Limb (tissue), 2 donors: Measurements from ENCODE around the gene PAGE5.

Experiments used
- DNase-seq, 2 donors: peaks; one replicate each; pipeline ENCODE4 v3.0.0-alpha.2; 2016; ENCODE audit errors: extremely low spot score in 2 of 2

Gene PAGE5, protein sequence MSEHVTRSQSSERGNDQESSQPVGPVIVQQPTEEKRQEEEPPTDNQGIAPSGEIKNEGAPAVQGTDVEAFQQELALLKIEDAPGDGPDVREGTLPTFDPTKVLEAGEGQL

DNA sequence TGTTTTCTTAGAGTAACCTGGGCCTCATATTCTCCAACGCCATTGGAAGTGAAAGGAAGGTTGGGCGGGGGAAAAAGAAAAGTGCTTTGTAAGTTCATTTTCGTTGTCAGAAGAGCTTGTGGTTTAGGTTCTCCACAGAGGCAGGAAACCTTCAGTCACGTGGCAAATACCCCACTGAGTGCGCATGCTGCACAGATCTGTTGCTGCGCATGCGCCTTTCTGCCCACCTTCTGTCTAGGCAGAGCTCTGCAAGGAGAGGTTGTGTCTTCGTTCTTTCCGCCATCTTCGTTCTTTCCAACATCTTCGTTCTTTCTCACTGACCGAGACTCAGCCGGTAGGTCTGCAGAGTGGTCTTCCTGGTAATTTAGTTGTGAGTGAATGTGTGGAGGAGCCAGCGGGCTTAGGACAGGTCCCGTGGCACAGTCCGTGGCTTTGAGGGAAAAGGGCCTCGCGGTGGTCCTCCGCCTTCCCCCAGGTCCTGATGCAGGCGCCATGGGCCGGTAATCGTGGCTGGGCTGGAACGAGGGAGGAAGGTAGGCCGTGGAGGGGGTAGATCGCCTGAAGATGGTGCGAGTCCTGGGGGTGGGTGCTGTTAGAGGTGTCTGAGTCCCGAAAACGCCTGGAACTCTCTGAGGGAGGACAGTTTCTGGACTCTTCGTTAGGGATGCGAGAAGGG lies at the start of gene PAGE5:
TSS of gene PAGE5 (plus strand) at position 228 of the 676 bp plus-strand sequence. CDS start 1,037 bp downstream, outside the sequence.
- no peak for DNase-seq

DNA sequence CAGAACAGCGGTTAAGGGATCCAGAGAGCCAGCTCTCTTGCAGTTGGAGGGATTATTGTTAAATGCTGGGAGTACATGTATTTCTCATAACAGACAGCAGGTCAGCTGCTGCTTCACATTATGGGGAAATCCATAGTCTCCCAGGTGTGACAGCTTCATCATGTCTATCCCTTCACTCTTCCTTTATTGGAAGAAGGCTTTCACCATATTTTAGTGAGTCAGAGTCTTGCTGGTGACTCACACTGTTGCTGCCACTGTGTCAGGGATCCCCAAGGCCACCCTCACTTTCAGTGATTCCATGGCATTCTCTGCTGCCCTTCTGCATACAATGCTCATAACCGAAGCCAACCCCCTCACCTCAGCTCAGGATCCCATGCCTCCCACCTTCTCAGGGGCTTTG lies 32.9 kb upstream of the PAGE5 start:
- no peak for DNase-seq

DNA sequence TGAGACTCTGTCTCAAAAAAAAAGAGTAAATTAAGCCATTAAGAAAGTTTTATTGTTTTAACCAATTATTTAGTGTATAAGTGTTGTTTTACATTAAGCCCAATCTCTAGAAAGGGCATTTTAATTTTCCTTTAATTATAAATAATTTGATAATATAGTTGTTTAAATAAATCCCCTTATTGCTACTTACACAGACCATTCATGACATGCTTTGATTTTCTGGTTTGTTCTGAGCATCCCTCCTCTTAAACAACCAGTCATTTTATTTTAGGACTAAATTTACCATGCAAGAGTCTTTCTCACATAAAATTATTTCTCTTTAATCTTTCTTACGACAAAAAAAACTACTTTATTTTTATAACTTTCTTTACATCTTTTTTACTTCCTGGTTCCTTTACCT lies 23.5 kb upstream of the PAGE5 start:
- no peak for DNase-seq

DNA sequence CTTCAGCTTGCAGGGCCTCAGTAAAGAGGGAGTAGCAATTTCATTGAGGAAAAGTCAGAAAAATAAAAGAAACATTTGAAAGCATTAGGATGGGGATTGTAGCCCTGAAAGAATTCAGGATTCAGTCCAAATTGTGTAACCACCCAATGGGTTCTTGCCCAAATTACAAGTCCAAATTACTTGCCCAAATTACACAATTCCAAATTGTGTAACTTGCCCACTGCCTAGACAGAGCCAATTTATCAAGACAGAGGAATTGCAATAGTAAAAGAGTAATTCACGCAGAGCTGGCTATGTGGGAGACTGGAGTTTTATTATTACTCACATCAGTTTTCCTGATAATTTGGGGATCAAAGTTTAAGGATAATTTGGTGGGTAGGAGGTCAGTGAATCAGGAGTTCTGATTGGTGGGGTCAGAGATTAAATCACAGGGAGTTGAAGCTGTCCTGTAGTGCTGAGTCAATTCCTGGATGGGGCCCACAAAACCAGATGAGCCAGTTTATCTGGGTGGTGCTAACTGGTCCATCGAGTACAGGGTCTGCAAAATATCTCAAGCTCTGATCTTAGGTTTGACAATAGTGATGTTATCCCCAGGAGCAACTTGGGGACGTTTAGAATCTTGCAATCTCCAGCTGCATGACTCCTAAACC lies 18.1 kb upstream of the PAGE5 start:
- no peak for DNase-seq

DNA sequence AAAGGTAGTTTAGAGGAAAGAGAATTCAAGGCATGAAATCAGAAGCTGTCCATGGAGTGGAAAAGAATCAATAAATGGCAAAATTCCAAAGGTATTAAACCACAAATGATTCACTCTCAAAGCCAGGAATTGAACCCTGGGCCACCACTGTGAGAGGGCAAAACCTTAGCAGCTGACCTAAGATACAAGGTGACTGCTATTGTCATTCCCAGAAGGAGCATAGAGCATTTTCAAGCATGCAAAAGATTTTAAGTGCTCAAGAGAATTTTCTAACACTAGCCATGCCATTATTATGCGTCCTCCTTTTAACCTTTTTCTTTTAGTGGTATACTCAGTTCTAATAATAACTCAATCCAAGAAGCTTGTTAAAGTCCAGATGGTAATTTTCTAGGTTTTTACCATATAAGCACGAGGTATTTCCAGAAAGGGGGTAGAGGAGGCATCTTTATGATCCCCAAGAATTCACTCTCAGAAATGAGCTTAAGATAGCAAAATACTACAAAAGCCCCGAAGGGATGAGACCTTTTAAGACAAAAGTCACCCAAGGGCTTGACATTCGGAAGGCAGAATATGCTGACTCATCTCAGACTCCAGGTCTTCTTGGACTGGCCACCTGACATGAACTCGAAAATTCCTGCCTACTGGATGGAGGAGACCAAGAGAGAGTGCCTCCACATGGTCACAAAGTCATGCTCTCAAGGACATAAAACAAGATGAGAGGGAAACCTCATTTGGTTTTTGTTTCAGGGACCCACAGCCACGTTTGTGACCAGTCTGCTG lies 13.8 kb upstream of the PAGE5 start:
- no peak for DNase-seq

DNA sequence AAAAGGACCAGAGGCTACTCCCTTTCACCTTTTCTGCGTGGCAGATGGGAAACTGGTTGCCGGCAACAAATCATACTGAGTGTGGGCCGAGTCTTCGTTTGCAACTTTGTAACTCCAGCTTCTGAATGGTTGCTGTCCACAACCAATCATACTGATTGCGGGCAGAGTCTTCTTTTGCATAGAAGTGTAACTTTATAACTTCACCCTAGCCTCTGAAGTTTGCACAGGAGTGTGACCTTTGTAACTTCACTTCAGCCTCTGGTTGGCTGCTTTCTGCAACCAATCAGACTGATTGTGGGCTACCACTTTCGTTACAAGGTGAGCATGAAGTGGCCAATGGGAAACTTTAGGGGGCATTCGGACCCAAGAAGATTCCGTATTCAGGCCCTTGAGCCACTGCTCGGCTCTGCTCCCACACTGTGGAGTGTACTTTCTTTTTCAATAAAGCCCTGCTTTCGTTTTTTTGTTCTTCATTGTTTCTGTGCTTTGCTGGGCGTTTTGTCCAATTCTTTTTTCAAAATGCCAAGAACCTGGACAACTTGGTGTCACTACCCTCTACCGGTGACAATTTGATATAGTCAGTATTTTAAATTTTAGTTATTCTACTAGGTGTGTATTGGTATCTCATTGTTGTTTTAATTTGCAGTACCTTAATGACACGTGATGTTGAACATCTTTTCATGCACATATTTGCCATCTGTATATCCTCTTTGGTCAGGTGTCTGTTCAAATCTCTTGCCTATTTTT lies 9.0 kb upstream of the PAGE5 start:
- no peak for DNase-seq

DNA sequence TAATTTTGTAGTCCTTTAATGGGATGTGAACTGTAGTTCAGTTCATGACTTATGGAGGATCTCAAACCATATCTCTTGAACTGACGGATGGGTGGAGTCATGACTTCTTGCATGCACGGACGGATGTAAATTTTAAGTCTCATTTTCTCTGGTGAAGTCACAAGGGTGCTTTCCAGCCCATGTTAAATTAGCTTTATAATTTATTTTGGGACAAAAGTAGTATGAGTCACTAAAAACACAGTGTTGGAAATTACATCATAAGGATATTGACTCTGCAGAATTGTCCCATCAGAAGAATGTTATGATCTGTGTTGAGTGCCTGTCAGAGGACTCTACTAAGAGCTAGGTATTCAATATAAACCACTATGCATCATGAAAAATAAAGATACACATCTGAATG lies 6.8 kb upstream of the PAGE5 start:
- no peak for DNase-seq

DNA sequence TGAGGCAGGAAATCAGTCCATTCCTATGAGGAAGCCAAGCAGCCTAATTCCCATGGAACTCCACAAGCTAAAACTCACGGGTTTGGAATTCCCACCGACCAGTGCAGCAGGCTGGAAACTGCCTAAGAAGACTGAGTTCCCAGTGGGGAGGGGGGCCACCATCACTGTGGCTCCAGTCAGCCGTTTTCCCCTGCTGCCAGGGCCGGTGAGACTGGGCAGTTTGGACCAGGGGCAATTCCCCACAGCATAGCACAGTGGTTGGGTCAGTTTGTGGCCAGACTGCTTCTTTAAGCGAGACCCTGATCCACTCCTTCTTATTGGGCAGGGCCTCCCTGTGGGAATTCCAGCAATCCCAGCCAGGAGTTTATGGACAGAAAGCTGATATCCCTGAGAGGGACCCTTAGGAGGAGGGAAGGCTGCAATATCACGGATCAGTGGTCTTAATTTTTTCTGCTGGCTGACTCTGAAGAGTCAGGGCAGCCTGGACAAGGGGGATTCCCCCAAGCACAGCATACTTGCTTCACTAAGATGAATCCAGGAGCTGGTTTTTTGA lies 20.7 kb downstream of the PAGE5 start:
- DNase-seq: no peak

DNA sequence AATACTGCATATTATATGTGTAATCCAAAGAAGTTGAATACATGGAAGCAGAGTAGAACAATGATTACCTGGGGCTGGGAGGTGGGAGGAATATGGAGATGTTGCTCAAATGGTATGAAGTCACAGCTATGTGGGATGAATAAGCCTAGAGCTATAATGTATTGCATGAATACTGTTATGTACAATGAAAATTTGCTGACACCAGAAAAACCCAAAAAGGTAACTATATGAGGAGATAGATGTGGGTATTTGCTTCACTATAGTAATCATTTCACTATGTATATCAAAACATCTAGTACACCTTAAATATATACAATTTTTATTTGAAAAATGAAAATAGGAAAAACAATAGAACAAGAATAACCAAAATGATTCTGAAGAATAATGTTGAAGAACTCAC lies 33.4 kb downstream of the PAGE5 start:
- no peak for DNase-seq

DNA sequence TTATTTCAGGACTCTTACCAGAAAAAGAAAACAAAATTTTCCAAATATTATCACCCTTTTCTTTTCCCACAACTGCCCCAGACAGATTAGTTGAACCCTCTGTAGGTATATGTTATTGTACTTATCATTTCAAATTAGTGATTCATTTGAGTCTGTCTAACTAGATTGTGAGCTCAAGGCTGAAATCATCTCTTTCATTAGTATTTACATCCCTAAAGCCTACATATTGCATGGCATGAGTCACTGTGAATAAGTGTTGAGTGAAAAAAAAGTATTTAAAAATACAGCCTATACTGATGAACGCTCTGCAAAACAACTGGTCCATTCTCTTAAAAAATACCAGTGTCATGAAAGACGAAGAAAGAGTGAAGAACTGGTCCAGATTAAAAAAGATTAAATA lies 40.7 kb downstream of the PAGE5 start:
- no peak for DNase-seq

DNA sequence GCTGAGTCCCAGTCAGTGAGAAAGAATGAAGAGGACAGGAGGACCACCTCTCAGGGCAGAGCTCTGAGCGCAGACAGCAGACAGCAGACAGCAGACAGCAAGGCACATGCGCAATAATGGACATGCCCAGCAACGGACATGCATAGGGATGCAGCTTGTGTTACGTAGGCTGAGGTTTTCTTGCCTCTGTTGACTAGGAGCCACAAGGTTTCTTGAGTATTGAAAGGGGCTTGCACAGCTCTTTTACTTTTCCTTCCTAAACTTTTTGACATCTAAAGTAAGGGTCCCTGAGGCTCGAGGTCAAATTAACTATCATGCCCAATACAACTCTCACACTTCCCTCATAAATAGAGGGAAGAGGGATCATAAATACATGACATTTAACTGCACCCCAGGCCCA lies 44.7 kb downstream of the PAGE5 start, which contains the start of gene PAGE3:
TSS of gene PAGE3 (minus strand) at position 101 of the 400 bp plus-strand sequence. CDS start 1,013 bp downstream, outside the sequence.
- no peak for DNase-seq
